HepG2 (cell line): ENCODE measurements around the gene RPS19BP1. TPM values are rescaled to one million over a fixed set of nuclear protein-coding genes. Genes with fewer than 3 reads are reported as not detected.

Experiments used
- CBX1 ChIP-seq: IDR thresholded peaks from one replicate; pipeline ENCODE4 v1.6.1; 2016; ENCODE audit warnings: antibody characterized with exemption, low read depth
- EHMT2 ChIP-seq: fragments of 200-600 bp; sonication (generic); IDR thresholded peaks from 2 replicates; pipeline ENCODE4 v1.7.0; 2017; ENCODE audit warnings: antibody characterized with exemption, low read depth, low read length, borderline replicate concordance
- GATAD2A ChIP-seq: IDR thresholded peaks from 2 replicates; pipeline ENCODE4 v1.6.1; 2016
- HDAC1 ChIP-seq: sonication (generic); formaldehyde crosslinking; IDR thresholded peaks from 2 replicates; pipeline ENCODE4 v1.5.1; 2020; ENCODE audit warnings: mild to moderate bottlenecking, missing genetic modification reagents
- JUN ChIP-seq: sonication (generic); formaldehyde crosslinking; IDR thresholded peaks from 2 replicates; pipeline ENCODE4 v1.4.0; 2020; ENCODE audit warnings: mild to moderate bottlenecking, missing genetic modification reagents
- NFRKB ChIP-seq: fragments of 450-650 bp; IDR thresholded peaks from 2 replicates; pipeline ENCODE4 v1.6.1; 2017
- PAXIP1 ChIP-seq: sonication (generic); formaldehyde crosslinking; conservative IDR thresholded peaks from 2 replicates; pipeline ENCODE4 v1.4.0; 2020; ENCODE audit warnings: mild to moderate bottlenecking, missing genetic modification reagents, moderate library complexity
- PHF20 ChIP-seq: sonication (generic); formaldehyde crosslinking; IDR thresholded peaks from 2 replicates; pipeline ENCODE4 v1.5.0; 2020; ENCODE audit warnings: mild to moderate bottlenecking, missing genetic modification reagents
- RAD21 ChIP-seq: fragments of 450-650 bp; formaldehyde crosslinking; IDR thresholded peaks from 2 replicates; pipeline ENCODE4 v1.5.0; 2020; ENCODE audit warnings: mild to moderate bottlenecking
- TCF12 ChIP-seq, 2 experiments: fragments of 450-650 bp in 1 of 2; sonication (generic) in 1 of 2; formaldehyde crosslinking in 1 of 2; IDR thresholded peaks; 2 replicates each; pipeline versions ENCODE4 v1.6.1 to v1.8.0; 2017 to 2022; ENCODE audit warnings: antibody characterized with exemption in 1 of 2, mild to moderate bottlenecking in 1 of 2, missing genetic modification reagents in 1 of 2, moderate library complexity in 1 of 2
- XRCC5 ChIP-seq: fragments of 200-400 bp; formaldehyde crosslinking; optimal IDR thresholded peaks from 2 replicates; pipeline ENCODE3; 2017; ENCODE audit warnings: mild to moderate bottlenecking, low read length
- ZNF124 ChIP-seq: sonication (generic); formaldehyde crosslinking; IDR thresholded peaks from 2 replicates; pipeline ENCODE4 v1.4.0; 2020; ENCODE audit warnings: missing genetic modification reagents
- ZNF280D ChIP-seq: sonication (generic); formaldehyde crosslinking; IDR thresholded peaks from 2 replicates; pipeline ENCODE4 v1.5.1; 2020; ENCODE audit warnings: mild to moderate bottlenecking, missing genetic modification reagents
- ZNF503 ChIP-seq: sonication (generic); formaldehyde crosslinking; IDR thresholded peaks from 2 replicates; pipeline ENCODE4 v1.4.0; 2020; ENCODE audit warnings: missing genetic modification reagents
- ZNF788 ChIP-seq: sonication (generic); formaldehyde crosslinking; IDR thresholded peaks from 2 replicates; pipeline ENCODE4 v1.5.0; 2020; ENCODE audit warnings: mild to moderate bottlenecking, missing genetic modification reagents, borderline replicate concordance
- ZSCAN20 ChIP-seq: sonication (generic); formaldehyde crosslinking; IDR thresholded peaks from 2 replicates; pipeline ENCODE4 v1.4.0; 2020; ENCODE audit warnings: missing genetic modification reagents, mild to moderate bottlenecking, borderline replicate concordance
- polyA plus RNA-seq, 8 experiments: library from polyadenylated mRNA; depleted of rRNA in 3 of 8; stranded (reverse) in 7 of 8; unstranded in 1 of 8; fragments of >200 nt; fragmentation: Illumina TruSeq in 4 of 8; extraction: Trizol in 4 of 8; gene quantifications; 2 replicates each; pipeline versions ENCODE4 v1.2.1 to v1.2.3, GENCODE V29; 2011 to 2016; ENCODE audit warnings: low read depth in 4 of 8, missing spikeins in 1 of 8, mixed read lengths in 1 of 8; ENCODE audit not compliant: insufficient read depth in 1 of 8
- total RNA-seq, 5 experiments: library from RNA; depleted of rRNA; stranded (reverse); fragments of >200 nt; fragmentation: Illumina TruSeq; extraction: Trizol; gene quantifications; 2 replicates each; pipeline ENCODE4 v1.2.3, GENCODE V29; 2016; ENCODE audit warnings: low read depth in 1 of 5
- TF ChIP-seq, protein P1 (sequence below): sonication (generic); formaldehyde crosslinking; IDR thresholded peaks from 2 replicates; pipeline ENCODE4 v1.5.0; 2020; ENCODE audit warnings: missing genetic modification reagents, mild to moderate bottlenecking, borderline replicate concordance
- TF ChIP-seq, protein P2 (sequence below): sonication (generic); formaldehyde crosslinking; IDR thresholded peaks from 2 replicates; pipeline ENCODE4 v1.4.0; 2020; ENCODE audit warnings: missing genetic modification reagents

The RPS19BP1 gene
- total and polyA plus RNA-seq, 2 of the 13 experiments (the other 11 are each of a cell fraction or from before 2014, with no cell fraction given): 44.3 to 81.3 TPM

DNA sequence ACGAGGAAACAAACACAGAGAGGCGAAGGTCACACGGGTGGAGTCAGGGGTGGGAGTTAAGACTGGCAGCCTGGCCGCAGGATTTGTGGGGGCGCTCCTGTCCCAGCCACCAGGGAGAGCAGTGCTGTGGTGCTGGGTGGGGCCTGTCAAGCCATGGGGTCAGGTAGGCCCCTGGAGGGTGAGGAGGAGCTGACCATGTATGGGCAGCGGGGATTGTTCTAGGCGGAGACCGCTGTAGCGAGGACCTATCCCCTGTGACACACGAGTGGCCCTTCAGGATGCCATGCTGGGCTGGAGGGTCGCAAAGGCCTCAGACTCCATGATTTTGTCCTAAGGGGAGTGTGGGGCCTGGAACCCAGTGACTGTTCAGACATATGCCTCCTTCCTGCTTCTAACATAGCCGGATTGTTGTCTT lies 1.6 kb upstream of the RPS19BP1 start (continued):
- TF ChIP-seq, protein P1, sequence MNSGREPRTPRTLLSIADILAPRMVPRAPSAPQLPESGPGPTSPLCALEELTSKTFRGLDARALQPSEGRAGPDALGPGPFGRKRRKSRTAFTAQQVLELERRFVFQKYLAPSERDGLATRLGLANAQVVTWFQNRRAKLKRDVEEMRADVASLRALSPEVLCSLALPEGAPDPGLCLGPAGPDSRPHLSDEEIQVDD: no peak
- no peak for TF ChIP-seq RAD21 (CRISPR knock-in tag)
- TF ChIP-seq ZNF124 (CRISPR knock-in tag): no peak
- 0 out of 2 replicates have a peak, but pooled peaks have one; percentile 5 for TF ChIP-seq ZNF788 (CRISPR knock-in tag)
- no peak for TF ChIP-seq ZNF503 (CRISPR knock-in tag)
- TF ChIP-seq NFRKB: no peak
- no peak for TF ChIP-seq JUN (CRISPR knock-in tag)
- TF ChIP-seq PHF20: 0 out of 2 replicates have a peak, but pooled peaks have one; percentile 17
- no peak for TF ChIP-seq CBX1
- TF ChIP-seq ZSCAN20: no peak
- TF ChIP-seq GATAD2A (CRISPR knock-in tag): peak; percentile 45
- TF ChIP-seq PAXIP1 (CRISPR knock-in tag): peak; percentile 39; the same call in 1 of the 2 replicates
- TF ChIP-seq HDAC1 (CRISPR knock-in tag): peak; percentile 52; the same call in 1 of the 2 replicates
- TF ChIP-seq ZNF280D: 0 out of 2 replicates have a peak, but pooled peaks have one; percentile 31
- no peak for TF ChIP-seq TCF12 (IDR thresholded peaks at IDR 0.05)
- no peak for TF ChIP-seq TCF12 (CRISPR knock-in tag; IDR thresholded peaks at IDR 0.05)
- peak; percentile 67 for TF ChIP-seq XRCC5
- TF ChIP-seq, protein P2, sequence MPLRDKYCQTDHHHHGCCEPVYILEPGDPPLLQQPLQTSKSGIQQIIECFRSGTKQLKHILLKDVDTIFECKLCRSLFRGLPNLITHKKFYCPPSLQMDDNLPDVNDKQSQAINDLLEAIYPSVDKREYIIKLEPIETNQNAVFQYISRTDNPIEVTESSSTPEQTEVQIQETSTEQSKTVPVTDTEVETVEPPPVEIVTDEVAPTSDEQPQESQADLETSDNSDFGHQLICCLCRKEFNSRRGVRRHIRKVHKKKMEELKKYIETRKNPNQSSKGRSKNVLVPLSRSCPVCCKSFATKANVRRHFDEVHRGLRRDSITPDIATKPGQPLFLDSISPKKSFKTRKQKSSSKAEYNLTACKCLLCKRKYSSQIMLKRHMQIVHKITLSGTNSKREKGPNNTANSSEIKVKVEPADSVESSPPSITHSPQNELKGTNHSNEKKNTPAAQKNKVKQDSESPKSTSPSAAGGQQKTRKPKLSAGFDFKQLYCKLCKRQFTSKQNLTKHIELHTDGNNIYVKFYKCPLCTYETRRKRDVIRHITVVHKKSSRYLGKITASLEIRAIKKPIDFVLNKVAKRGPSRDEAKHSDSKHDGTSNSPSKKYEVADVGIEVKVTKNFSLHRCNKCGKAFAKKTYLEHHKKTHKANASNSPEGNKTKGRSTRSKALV (CRISPR knock-in tag): no peak
- TF ChIP-seq EHMT2: no peak
